ENCODE measurements around the gene MERTK.
A peak's percentile ranks its signal among the peaks of the same experiment; 100 is the strongest.
"Not testable (repeated sequence)": the region's sequence is repeated elsewhere in the genome, so short reads cannot be mapped to it uniquely, and the experiment has no call there.

Gene MERTK

DNA sequence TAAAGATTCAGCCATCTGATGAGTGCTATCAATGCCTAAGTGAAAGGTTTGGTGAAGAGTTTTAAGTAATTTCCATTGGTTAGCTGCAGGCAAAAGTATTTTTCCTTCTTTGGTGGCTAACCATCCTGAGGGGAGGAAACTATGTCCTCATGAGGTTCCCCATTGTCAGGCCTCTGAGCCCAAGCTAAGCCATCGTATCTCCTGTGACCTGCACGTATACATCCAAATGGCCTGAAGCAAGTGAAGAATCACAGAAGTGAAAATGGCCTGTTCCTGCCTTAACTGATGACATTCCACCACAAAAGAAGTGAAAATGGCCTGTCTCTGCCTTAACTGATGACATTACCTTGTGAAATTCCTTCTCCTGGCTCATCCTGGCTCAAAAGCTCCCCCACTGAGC is 141.7 kb downstream of the MERTK start:
- not testable (repeated sequence) for DNase-seq (ENCODE audit: low read depth in 3 of 3, low spot score in 1 of 3)

DNA sequence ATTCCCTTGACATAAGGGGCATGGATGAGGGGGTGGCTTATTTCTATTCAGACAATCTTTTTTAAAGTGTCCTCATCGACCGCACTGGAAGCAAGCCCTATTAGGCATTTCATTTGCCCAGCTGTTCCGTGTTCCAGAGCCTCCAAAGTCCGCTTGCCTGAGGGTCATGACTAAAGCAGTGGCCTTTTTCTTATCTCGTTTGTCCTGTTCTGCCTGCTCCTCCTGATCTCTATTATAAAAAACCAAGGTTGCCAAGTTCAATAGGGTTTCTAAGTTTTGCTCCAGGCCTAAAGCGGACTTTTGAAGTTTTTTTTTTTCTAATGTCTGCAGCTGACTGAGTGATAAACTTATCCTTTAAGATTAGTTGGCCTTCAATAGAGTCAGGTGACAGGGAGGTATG is 143.1 kb downstream of the MERTK start:
- not testable (repeated sequence) for DNase-seq (ENCODE audit: low read depth in 3 of 3, low spot score in 1 of 3)

DNA sequence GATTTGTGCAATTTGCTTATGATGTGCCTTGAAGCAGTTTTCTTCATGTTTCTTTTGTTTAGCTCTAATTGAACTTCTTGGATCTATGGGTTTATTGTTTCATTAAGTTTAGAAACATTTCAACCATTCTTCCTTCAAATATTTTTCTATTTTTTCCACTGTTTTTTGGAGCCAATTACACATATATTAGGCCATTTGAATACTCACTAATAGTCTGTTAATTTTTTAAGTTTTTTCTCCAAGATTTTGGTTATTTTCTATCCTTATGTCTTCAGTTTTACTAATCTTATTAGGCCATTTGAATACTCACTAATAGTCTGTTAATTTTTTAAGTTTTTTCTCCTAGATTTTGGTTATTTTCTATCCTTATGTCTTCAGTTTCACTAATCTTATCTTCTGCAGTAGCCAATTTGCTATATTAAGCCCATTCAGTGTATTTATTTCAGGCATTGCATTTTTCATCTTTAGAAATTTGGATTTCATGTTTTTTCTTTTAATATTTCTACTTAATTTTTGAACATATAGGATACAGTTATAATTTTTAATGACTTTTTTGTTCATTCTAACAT is 147.1 kb downstream of the MERTK start:
- no peak for DNase-seq (ENCODE audit: low read depth in 3 of 3, low spot score in 1 of 3)

DNA sequence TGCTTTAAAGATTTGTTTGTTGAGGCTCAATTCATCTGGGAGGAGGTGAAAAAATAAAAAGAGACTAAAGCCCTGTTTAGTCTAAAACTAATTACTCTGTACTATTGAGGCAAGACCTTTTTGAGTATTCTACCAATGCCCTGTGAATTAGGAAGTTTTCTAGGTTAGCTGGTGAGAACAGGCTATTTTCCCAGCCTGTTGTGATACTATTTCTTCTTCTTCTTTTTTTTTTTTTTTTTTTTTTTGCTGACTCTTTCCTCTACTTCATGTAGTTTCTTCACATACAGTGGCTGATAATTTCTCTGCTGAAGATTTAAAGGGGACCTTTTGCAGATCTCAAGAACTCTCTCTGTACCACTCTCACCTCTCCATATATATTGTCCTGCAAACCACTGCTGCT is 147.8 kb downstream of the MERTK start:
- no peak for DNase-seq (ENCODE audit: low read depth in 3 of 3, low spot score in 1 of 3)

DNA sequence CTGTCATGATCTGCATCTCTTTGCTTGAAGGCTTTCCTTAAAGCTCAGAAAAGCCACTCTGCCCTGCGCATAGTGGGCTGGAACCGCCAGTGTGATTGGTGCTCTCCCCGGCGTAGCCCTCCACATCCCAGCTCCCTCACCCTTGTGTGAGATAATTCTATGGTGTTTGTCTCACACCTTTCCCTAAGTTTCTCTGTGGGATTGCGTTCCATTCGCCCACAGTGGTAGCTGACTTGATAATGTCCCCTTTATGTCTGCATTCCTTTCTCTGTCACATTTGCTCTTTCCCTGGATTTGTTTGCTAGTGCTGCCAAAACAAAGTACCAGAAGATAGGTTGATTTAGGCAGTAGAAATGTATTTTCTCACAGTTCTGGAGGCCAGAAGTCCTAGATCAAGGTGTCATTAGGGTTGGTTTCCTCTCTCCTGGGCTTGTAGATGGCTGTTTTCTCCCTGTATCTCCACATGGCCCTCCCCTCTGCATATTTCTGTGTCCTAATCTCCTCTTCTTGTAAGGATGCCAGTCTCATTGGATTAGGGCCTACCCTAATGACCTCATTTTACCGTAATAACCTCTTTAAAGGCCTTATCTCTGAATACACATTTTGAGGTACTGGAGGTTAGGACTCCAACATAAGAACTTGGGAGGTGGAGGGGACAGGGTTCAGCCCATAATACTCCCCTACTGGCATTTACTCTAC is 149.3 kb downstream of the MERTK start:
- no peak for DNase-seq (ENCODE audit: low read depth in 3 of 3, low spot score in 1 of 3)

DNA sequence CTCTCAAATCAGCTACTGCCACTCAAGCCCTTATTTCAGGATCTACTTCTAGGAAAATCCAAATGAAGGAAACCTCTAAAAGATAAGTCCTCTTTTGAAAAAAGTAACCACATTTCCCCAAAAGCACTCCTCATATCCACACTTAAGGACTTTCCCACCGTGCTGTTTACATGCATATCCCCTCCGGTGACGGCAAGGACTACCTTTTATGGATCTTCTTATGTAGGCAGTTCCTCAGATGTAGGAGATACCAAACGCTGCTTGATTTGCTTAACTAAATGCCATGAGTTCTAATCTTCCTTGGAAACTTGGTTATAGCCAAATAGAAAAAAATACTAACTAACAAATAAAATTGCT is 149.8 kb downstream of the MERTK start:
- no peak for DNase-seq (ENCODE audit: low read depth in 3 of 3, low spot score in 1 of 3)

DNA sequence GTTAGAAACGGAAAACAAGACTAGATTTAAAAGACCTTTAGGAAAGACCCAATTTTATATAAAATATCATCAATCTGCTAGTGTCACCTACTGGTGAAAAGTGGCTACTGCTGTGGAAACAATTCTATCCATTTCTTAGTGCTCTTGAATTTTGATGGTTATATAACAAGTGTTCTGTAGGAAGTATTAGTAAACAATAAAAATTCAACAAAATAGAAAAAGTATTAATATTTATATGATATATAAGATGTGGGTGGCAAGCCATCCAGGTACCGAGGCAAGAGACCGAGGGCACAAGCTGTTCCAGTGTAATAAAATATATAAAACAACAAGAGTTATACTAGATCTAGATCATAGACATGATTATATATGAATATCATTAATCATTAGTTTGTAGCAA is 150.5 kb downstream of the MERTK start:
- DNase-seq (ENCODE audit: low read depth in 3 of 3, low spot score in 1 of 3) = no peak

DNA sequence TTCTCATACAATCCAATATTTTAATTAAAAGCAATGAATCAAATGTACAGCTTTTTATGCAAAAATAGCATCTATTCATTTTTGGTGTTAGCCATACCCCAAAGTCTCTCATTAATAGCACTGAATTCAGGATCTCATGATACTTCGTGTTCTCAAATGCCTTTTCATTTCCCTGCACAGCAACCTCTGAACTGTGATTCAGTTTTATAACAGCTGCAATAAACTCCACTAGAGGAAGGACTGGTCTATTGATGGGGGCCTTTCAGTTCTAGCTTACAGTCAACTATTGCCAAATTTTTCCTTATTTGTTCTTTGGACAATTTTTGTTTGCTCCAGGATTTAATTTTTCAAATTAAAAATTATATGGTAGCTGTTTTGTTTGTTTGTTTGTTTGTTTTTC is 151.9 kb downstream of the MERTK start:
- no peak for DNase-seq (ENCODE audit: low read depth in 3 of 3, low spot score in 1 of 3)

DNA sequence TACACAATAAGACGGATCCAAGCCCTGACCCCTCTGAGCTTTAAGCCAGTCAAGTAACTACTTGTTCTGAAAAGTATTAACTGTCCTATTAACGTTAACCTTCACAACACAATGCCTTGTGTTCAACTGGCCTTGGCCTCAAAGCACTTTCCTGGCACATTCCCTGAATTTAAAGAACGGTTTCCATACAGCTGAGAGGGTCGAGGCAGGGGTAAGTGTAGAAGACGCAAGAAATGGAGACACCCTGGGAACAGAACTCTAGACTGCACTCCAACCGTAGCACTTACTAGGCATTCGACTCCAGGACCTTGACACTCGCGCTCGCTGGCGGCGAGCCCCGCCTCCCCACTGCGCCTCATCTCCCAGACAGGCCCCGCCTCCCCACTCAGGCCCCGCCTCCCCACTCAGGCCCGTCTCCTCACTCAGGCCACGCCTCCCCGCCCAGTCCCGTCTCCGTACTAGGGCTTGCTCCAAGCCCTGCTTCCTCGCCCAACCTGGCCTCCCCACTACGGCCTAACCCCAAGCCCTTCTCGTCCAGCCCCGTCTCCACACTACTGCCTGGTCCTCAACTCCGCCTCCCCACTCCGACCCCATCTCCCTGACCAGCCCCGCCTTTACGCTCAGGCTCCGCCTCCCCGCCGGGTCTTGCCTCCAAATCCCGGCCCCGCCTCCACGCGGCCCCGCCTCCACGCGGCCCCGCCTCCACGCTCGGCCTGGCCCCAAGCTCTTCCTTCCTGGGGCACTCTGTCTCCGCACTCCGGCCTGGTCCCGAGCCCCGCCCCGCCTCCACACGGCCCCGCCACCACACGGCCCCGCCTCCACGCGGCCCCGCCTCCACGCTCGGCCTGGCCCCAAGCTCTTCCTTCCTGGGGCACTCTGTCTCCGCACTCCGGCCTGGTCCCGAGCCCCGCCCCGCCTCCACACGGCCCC is 155.8 kb downstream of the MERTK start:
- peak; percentile 93 to 98 (median 94) for DNase-seq (ENCODE audit: low read depth in 3 of 3, low spot score in 1 of 3)

DNA sequence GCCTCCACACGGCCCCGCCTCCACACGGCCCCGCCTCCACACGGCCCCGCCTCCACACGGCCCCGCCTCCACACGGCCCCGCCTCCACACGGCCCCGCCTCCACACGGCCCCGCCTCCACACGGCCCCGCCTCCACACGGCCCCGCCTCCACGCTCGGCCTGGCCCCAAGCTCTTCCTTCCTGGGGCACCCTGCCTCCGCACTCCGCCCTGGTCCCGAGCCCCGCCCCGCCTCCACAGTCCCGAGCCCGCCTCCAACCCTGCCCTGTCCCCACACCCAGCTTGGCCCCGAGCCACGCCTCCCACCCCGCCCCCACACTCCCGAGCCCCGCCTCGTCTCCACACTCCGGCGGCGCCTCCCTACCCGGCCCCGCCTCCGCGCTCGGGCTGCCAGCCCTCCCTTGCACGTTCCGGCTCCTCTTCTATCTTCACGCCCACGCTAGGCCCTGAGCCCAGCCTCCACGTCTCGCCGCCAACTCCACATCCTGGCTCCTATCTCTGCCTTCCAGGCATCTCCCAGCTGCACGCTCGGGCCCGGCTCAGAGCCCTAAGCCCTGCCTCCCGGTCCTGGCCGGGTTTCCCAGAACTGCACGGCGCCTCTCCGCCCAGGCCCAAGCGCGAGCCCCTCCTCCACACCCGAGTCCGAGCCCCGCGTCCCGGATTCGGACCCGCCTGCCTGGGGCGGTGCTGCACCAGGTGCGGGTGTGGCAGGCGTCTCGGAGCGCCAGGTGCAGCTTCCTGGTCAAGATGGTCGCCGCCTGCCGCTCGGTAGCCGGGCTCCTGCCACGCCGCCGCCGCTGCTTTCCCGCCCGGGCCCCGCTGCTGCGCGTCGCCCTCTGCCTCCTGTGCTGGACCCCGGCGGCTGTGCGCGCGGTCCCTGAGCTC is 156.7 kb downstream of the MERTK start, which contains the start of gene TMEM87B:
Gene TMEM87B (plus strand): TSS at position 423 of the 883 bp plus-strand sequence. CDS start 323 bp downstream, at position 746.
- DNase-seq (ENCODE audit: low read depth in 3 of 3, low spot score in 1 of 3) = peak; percentile 95 to 98 (median 98)

DNA sequence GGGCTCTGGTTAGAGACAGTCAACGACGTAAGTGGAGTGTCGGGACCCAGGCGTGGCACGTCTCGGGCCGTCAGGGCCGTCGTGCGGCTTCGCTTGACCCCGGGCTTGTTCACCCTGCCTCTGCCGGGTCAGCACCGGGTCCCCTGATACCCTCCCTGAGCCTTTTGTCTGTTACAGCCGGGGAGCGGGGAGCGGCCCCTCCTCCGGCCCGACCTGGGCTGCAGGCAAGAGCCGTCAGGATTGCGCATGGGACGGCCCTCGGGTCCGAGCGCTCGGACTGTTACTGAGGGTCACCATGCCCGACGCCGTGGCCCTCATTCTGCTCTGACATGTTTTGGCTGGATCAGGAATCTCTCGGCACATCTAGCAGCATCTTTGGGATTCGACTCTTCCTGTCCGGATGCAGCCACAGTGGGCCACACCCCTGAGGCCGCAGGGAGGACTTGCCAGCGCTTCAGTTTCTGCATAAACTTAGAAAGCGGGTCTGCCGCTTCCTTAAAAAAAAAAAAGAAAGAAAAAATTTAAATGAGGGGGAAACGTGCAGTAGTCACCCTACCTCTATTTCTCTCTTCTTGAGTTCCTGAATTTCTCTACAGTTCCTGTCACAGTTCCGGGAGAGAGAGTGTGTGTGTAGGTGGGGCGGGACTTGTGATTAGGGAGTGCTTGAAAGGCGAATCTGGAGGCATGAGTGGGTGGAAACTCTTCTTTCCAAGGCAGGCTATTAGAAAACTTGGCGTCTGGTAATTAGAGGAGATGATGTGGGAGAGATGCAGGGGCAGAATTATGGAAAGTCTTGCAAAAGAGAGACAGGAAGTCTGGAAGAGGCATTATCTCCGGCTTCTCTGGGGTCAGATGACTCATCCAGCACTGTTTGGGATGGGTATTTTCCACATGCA is 157.6 kb downstream of the MERTK start:
- no peak for DNase-seq (ENCODE audit: low read depth in 3 of 3, low spot score in 1 of 3)

DNA sequence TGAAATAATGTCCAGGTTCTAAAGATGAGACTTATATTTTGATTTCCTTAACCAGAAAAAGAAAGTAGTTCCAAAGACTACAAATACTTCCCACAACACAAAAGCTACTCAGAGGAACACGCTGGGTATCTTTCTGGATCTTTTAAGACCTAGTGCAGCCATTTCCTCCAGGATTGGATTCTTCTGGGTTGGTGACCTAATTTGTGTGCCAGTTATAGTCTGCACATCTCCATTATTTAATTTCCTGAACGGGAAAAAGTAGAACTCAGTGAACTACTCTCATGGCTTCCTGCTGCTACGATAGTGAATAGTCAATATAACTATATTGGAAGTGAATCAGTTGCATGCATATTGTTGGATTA is 158.2 kb downstream of the MERTK start:
- no peak for DNase-seq (ENCODE audit: low read depth in 3 of 3, low spot score in 1 of 3)

DNA sequence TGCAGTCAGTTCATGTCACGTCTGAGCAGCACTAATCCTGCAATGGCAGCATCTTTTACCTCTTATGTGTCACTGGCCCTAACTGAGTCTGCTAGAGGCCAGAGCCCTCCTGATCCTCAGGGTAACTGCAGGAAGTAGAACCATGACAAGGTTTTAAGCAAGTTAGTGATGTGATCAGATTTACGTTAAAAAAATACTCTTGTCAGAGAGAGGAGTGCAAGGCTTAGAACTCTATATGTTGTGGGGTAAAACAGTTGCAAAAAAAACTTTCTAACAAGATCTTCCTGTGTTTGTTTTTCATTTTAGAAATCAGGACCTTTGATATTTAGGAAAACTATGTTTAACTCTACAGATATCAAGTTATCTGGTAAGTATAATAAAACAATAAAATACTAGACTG is 161.3 kb downstream of the MERTK start:
- no peak for DNase-seq (ENCODE audit: low read depth in 3 of 3, low spot score in 1 of 3)

DNA sequence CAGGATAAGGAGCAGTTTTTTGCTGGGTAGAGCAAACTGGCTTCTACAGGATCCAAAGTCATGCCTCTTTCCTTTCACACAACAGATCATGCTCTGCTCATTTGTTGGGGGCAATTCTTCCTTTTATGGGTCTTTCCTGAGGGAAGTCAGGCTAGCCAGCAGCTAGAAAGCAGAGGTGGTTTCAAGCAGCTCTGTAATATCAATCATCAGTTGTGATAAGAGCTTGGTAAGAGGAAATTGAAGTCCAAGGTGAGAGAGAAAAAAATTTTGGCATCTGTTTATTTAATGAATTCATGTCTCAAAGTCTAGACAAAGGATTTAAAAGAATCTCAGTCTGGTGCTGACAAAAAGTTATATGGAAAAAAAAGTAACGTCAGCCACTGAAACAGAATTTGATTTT is 162.9 kb downstream of the MERTK start:
- DNase-seq (ENCODE audit: low read depth in 3 of 3, low spot score in 1 of 3) = no peak

DNA sequence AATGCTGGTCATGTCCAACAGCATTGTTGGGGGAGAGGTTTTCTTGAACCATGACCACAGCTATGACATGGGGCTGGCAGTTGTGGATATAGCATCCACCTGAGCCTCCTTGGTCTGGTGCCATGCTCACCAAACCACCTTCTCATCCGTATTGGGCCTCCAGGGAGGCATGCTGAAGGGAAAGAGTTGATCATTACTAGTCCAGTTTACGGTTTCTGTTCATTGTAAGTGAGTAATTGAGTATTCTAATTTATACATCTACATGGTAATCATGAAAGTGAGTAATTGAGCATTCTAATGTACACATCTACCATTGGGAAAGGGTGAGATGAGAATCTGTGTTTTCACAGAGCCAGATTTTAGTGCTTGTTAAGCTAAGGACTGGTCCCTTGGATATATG is 163.4 kb downstream of the MERTK start:
- no peak for DNase-seq (ENCODE audit: low read depth in 3 of 3, low spot score in 1 of 3)

DNA sequence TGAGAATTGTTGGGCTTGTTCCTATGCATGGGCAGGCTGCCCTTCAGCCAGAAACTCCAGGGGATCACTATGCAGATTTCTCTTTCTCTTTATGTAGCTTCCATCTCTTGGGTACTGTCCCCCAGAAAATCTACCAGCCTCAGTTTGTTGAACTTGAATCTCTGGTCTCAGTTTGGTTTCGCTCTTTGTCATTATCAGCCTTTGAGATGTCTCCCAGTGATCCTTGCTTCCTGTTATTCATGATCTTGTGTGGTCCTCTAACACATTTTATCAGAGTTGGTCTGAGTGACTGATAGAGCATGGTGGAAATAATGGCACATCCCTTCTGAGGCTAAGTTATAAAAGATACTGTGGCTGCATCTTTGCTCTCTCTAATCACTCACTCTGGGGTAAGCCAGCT is 164.5 kb downstream of the MERTK start:
- no peak for DNase-seq (ENCODE audit: low read depth in 3 of 3, low spot score in 1 of 3)

DNA sequence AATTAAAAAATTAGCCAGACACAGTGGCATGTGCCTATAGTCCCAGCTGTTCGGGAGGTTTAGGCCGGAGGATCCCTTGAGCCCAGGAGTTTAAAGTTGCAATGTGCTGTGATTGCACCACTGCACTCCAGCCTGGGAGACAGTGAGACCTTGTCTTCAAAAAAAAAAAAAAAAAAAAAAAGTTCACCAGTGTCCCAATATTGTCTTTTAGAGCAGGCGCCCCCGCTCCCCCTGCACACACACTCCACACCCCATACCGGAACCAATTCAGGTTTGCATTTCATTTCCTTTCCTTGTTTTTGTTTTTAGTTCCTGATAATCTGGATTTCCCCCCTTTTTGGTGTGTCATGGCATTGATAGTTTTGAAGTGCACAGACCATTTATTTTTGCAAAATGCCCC is 167.1 kb downstream of the MERTK start:
- DNase-seq (ENCODE audit: low read depth in 3 of 3, low spot score in 1 of 3) = no peak

DNA sequence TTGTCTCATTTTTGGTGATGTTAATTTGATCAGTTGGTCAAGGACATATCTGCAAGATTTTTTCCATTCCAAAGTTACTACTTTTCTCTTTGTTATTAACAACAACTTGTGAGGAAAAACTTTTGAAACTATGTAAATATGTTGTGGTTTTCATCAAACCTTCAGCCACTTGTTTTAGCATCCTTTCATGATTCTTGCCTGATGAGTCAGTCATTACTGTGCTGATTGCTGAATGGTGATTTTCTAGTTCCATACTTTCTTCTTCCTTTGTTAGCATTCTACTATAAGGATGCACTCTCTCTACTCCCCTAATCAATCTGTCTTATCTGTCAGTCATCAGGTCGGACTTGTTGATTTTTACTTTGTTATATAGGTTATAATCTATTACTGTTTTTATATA is 167.6 kb downstream of the MERTK start:
- DNase-seq (ENCODE audit: low read depth in 3 of 3, low spot score in 1 of 3) = no peak

DNA sequence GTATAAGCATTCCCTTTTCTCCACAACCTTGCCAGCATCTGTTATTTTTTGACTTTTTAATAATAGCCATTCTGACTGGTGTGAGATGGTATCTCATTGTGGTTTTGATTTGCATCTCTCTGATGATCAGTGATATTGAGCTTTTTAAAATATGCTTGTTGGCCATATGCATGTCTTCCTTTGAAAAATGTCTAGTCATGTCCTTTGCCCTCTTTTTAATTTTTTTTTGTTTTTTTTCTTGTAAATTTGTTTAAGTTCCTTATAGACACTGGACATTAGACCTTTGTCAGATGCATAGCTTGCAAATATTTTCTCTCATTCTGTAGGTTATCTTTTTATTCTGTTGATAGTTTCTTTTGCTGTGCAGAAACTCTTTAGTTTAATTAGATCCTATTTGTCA is 171.4 kb downstream of the MERTK start:
- DNase-seq (ENCODE audit: low read depth in 3 of 3, low spot score in 1 of 3) = not testable (repeated sequence)

DNA sequence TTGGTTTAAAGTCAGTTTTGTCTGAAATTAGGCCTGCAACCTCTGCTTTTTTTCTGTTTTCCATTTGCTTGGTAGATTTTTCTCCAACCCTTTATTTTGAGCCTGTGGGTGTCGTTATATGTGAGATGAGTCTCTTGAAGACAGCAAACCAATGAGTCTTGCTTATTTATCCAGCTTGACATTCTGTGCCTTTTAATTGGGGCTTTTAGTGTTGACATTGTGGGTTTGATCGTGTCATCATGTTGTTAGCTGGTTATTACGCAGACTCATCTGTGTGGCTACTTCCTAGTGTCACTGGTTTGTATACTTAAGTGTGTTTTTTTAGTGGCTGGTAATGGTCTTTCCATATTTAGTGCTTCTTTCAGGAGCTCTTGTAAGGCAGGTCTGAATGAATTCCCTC is 175.5 kb downstream of the MERTK start:
- DNase-seq (ENCODE audit: low read depth in 3 of 3, low spot score in 1 of 3) = no peak
